ENCODE data around the gene PRPSAP1.
"Not testable (repeated sequence)": the region's sequence is repeated elsewhere in the genome, so short reads cannot be mapped to it uniquely, and the experiment has no call there.

PRPSAP1 gene

GRCh38 chr17:76272541-76273444 lies 80.9 kb downstream of the PRPSAP1 start:
- H3K27ac ChIP-seq (ENCODE audit: low read depth in 2 of 2, low read length in 2 of 2) = peak overlapping the region; percentile 76 to 86
- no peaks in the 10 kb centered on the region for H3K9me3 ChIP-seq (ENCODE audit: control insufficient read depth in 2 of 2, low read length in 2 of 2)
- H3K27me3 ChIP-seq (ENCODE audit: control insufficient read depth in 2 of 2, insufficient read depth in 2 of 2, low read length in 2 of 2) = no peaks in the 10 kb centered on the region
- H3K4me3 ChIP-seq (ENCODE audit: low read length in 2 of 2) = peak overlapping the region; percentile 65 to 68
- H3K4me1 ChIP-seq (ENCODE audit: control insufficient read depth in 2 of 2, insufficient read depth in 2 of 2, low read length in 2 of 2) = peaks cover 40 to 44% of the 10 kb centered on the region in 2 donors
- peak overlapping the region; percentile 76 to 88 for H3K9ac ChIP-seq (ENCODE audit: low read depth in 1 of 2, low read length in 2 of 2)
- peaks cover 15 to 16% of the 10 kb centered on the region in 2 donors for H3K36me3 ChIP-seq (ENCODE audit: control insufficient read depth in 2 of 2, insufficient read depth in 2 of 2, low read length in 2 of 2)

DNA sequence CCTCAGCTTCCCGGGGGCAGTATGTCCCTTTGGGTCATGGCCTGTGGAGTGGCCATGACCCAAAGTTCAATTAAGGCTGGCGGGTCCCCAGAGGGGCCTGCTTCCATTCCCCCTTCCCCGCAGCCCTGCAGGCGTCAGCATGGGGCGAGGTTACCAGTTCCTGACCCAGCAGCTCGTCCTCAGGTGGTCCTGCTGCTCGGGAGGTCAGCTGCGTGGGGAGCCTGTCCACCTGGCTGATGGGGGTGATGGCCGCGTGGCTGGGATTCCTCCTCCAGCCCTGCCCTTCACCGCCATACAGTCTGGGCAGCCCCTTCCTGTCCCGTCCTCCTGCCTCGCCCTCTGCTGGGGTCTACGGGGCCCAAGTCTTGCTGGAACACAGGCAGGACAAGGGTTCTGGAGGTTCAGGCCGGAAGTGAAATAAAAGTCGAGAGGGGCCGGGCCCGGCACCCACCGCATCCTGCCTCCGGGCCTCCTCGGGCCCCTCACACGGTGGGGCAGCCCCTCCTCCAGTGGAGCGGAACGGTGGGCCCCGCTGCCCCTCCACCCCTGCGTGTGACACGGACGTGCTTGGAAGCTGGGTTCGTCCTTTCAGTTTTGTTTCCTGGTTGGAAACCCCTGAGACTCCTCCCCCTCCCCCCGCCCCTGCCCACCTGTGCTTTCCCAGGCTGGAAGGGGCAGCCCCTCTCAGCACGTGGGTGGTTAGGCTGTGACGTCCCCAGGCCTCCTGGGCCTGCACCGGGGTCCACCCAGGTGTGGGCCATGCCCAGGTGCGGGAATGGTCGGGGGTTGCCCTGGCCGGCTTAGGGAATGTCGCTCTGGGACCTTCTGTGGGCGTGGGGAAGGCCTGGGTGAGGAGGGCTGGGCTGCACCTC lies 81.8 kb downstream of the PRPSAP1 start:
- Histone ChIP-seq H3K4me1 (ENCODE audit: control insufficient read depth in 2 of 2, insufficient read depth in 2 of 2, low read length in 2 of 2) (peaks cover 49 to 51% of the 10 kb centered on the region in 2 donors), H3K4me3 (ENCODE audit: low read length in 2 of 2) (peak overlapping the region; percentile 65 to 68), H3K27ac (ENCODE audit: low read depth in 2 of 2, low read length in 2 of 2) (peak overlapping the region; percentile 76 to 86), H3K36me3 (ENCODE audit: control insufficient read depth in 2 of 2, insufficient read depth in 2 of 2, low read length in 2 of 2) (peaks cover 16 to 18% of the 10 kb centered on the region in 2 donors), H3K9ac (ENCODE audit: low read depth in 1 of 2, low read length in 2 of 2) (peak overlapping the region; percentile 76 to 88), H3K9me3 (ENCODE audit: control insufficient read depth in 2 of 2, low read length in 2 of 2) (no peaks in the 10 kb centered on the region), H3K27me3 (ENCODE audit: control insufficient read depth in 2 of 2, insufficient read depth in 2 of 2, low read length in 2 of 2) (no peaks in the 10 kb centered on the region)

DNA sequence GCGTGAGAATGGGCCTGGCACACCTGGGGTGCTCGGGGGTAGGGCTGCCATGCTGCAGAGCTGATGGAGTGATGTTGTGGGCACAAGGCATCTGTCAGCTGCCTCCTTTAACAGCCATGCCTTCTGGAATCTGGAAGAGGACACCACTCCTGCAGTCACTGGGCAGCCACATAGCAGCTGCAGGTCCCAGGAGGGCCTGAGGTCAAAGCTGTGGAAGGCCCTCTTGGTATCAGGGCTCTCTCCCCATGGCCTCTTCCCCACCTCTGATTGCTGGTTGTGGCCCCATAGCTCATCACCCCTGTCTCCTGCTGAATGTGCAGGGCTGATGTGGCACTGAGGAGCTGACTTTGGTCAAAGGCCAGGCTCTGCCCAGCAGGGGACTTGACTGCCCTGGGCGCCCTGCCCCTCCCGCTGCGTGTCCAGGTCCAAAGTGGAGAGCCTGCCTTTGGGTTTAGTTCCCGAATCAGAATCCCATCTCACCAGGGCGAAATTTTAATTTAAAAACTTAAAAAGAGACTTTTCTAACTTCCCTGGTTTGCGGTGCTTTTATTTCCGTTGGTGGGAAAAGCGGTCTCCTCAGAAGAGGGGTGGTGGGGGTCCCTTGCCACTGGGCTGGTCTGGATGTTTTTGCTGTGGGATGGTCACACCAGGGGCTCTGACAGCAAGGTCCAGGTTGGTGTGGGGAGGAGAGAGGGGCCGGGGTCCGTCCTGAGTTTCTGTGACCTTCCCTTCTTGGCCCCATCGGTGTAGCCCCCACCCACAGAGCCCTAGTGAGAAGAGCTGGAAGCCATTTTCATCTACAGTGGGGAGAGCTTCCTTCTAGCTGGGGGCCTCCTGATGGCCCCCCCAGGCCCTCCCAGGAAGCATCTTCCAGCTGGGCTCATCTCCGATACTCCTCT lies 82.7 kb downstream of the PRPSAP1 start:
- H3K27me3 ChIP-seq (ENCODE audit: control insufficient read depth in 2 of 2, insufficient read depth in 2 of 2, low read length in 2 of 2) = no peaks in the 10 kb centered on the region
- peaks cover 54 to 59% of the 10 kb centered on the region in 2 donors for H3K4me1 ChIP-seq (ENCODE audit: control insufficient read depth in 2 of 2, insufficient read depth in 2 of 2, low read length in 2 of 2)
- peak overlapping the region; percentile 65 to 68 for H3K4me3 ChIP-seq (ENCODE audit: low read length in 2 of 2)
- H3K36me3 ChIP-seq (ENCODE audit: control insufficient read depth in 2 of 2, insufficient read depth in 2 of 2, low read length in 2 of 2) = peaks cover 16 to 18% of the 10 kb centered on the region in 2 donors
- peak overlapping the region; percentile 76 to 88 for H3K9ac ChIP-seq (ENCODE audit: low read depth in 1 of 2, low read length in 2 of 2)
- peak overlapping the region; percentile 76 to 86 for H3K27ac ChIP-seq (ENCODE audit: low read depth in 2 of 2, low read length in 2 of 2)
- no peaks in the 10 kb centered on the region for H3K9me3 ChIP-seq (ENCODE audit: control insufficient read depth in 2 of 2, low read length in 2 of 2)

DNA sequence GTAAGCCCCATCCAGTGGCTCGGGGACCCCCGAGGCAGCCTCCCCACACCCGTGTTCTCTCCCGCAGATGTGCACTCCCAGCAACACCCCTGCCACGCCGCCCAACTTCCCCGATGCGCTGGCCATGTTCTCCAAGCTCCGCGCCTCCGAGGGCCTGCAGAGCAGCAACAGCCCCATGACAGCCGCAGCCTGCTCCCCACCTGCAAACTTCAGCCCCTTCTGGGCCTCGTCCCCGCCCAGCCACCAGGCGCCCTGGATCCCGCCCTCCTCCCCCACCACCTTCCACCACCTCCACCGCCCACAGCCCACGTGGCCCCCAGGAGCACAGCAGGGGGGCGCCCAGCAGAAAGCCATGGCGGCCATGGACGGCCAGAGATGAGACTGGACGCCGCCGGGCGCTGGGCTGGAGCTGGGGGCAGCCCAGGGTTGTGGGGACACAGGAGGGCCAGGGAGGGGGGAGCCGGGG lies 83.6 kb downstream of the PRPSAP1 start:
- Histone ChIP-seq H3K4me3 (ENCODE audit: low read length in 2 of 2) (no peak overlapping the region), H3K36me3 (ENCODE audit: control insufficient read depth in 2 of 2, insufficient read depth in 2 of 2, low read length in 2 of 2) (peaks cover 16 to 18% of the 10 kb centered on the region in 2 donors), H3K9ac (ENCODE audit: low read depth in 1 of 2, low read length in 2 of 2) (no peak overlapping the region), H3K9me3 (ENCODE audit: control insufficient read depth in 2 of 2, low read length in 2 of 2) (no peaks in the 10 kb centered on the region), H3K27me3 (ENCODE audit: control insufficient read depth in 2 of 2, insufficient read depth in 2 of 2, low read length in 2 of 2) (no peaks in the 10 kb centered on the region), H3K4me1 (ENCODE audit: control insufficient read depth in 2 of 2, insufficient read depth in 2 of 2, low read length in 2 of 2) (peaks cover 54 to 59% of the 10 kb centered on the region in 2 donors), H3K27ac (ENCODE audit: low read depth in 2 of 2, low read length in 2 of 2) (no peak overlapping the region)

DNA sequence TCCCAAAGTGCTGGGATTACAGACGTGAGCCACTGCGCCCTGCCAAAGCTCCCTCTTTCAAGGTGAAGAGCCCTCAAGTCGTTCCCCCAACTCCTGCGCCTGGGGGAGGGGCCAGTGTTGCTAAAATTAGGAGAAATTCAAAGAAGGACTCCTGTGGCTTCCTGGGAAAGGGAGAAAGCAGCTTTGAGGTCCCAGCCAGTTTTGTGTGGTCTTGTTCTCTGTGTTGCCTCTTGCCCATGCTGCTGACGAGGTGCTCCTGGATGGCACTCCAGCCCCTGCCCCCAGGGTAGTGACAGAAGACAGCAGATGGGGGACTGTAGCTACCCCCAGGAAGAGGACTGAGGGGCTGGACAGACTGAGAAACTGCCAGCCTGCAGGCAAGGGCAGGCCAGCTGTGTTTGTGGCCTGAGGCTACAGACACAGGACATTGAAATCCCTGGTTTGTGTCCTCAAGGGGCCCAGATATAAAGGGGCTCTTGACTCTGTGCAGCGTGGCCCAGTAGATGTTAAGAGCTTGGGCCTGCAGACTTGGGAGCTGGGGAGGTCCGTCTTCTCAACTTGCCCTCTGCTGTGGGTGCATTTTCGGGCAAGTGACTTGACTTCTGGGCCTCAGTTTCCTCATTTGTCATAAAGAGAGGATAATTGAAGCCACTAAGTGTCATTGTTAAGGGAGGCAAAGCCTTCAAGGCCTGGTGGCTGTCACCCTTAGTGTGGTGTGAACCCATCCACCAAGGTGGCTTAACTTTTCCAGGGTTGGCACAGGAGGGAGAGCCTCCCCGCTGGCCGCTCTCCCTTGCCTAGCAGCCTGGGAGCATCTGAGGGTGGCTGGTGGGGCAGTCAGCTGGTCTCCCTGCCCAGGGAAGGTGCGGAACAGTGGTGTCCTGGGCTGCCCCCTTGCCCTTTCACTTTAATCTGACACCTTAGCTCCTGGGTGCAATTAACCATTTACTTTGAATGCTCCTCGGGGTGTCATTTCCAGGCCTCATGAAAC lies 84.4 kb downstream of the PRPSAP1 start:
- Histone ChIP-seq H3K27ac (ENCODE audit: low read depth in 2 of 2, low read length in 2 of 2) (peak overlapping the region in 1 of 2 donors; percentile 85), H3K9me3 (ENCODE audit: control insufficient read depth in 2 of 2, low read length in 2 of 2) (no peaks in the 10 kb centered on the region), H3K4me1 (ENCODE audit: control insufficient read depth in 2 of 2, insufficient read depth in 2 of 2, low read length in 2 of 2) (peaks cover 58 to 63% of the 10 kb centered on the region in 2 donors), H3K4me3 (ENCODE audit: low read length in 2 of 2) (peak overlapping the region in 1 of 2 donors; percentile 37), H3K27me3 (ENCODE audit: control insufficient read depth in 2 of 2, insufficient read depth in 2 of 2, low read length in 2 of 2) (no peaks in the 10 kb centered on the region), H3K36me3 (ENCODE audit: control insufficient read depth in 2 of 2, insufficient read depth in 2 of 2, low read length in 2 of 2) (peaks cover 16 to 18% of the 10 kb centered on the region in 2 donors), H3K9ac (ENCODE audit: low read depth in 1 of 2, low read length in 2 of 2) (peak overlapping the region in 1 of 2 donors; percentile 23)

DNA sequence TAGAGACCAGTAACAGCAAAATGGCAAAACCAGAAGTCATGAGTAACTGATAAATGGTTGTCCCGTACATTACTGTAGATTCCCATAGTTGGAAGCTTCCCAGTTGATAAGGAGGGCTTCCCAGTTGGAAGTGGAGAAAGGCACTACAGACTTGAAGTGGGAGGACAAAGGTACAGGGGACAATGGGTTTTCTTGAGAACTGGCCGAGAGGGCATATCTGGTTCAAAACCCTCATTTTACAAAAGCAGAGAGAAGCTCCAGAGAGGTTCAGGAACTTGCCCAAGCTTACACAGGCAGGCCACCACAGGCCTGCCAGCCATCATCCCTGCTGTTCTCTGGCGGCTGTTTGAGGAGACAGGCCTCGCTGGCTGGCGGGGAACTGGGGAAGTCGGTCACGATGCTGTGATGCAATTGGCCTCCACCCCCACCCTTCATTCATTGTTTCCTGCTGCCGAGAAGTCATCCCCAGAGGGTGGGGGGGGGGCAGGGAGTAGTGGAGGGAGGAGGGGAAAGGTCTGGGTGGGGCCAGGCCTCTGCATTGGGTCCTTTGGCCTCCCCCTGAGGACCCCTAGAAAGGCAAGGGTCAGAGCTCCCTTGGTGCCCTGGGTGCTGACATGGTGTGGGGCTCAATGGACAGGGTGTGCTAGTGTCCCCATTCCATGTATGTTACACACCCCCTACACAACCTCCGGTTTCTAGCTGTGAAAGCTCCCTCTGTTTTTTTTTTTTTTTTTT lies 85.5 kb downstream of the PRPSAP1 start:
- peak overlapping the region; percentile 57 to 85 for H3K27ac ChIP-seq (ENCODE audit: low read depth in 2 of 2, low read length in 2 of 2)
- peaks cover 69 to 72% of the 10 kb centered on the region in 2 donors for H3K4me1 ChIP-seq (ENCODE audit: control insufficient read depth in 2 of 2, insufficient read depth in 2 of 2, low read length in 2 of 2)
- H3K4me3 ChIP-seq (ENCODE audit: low read length in 2 of 2) = peak overlapping the region; percentile 36 to 50

GRCh38 chr17:76267581-76268001 lies 86.1 kb downstream of the PRPSAP1 start:
- H3K9me3 ChIP-seq (ENCODE audit: control insufficient read depth in 2 of 2, low read length in 2 of 2); H3K27me3 ChIP-seq (ENCODE audit: control insufficient read depth in 2 of 2, insufficient read depth in 2 of 2, low read length in 2 of 2): not testable (repeated sequence)
- peak overlapping the region; percentile 57 to 85 for H3K27ac ChIP-seq (ENCODE audit: low read depth in 2 of 2, low read length in 2 of 2)
- peak overlapping the region; percentile 43 to 85 for H3K9ac ChIP-seq (ENCODE audit: low read depth in 1 of 2, low read length in 2 of 2)
- peaks cover 72% of the 10 kb centered on the region in 2 donors for H3K4me1 ChIP-seq (ENCODE audit: control insufficient read depth in 2 of 2, insufficient read depth in 2 of 2, low read length in 2 of 2)
- H3K4me3 ChIP-seq (ENCODE audit: low read length in 2 of 2) = peak overlapping the region in 1 of 2 donors; percentile 50
- H3K36me3 ChIP-seq (ENCODE audit: control insufficient read depth in 2 of 2, insufficient read depth in 2 of 2, low read length in 2 of 2) = peaks cover 16 to 18% of the 10 kb centered on the region in 2 donors

More for the DNA sequence above, 85.5 kb downstream of the PRPSAP1 start:
- H3K9ac ChIP-seq (ENCODE audit: low read depth in 1 of 2, low read length in 2 of 2) = peak overlapping the region; percentile 38 to 43
- no peaks in the 10 kb centered on the region for H3K9me3 ChIP-seq (ENCODE audit: control insufficient read depth in 2 of 2, low read length in 2 of 2)
- peaks cover 16 to 18% of the 10 kb centered on the region in 2 donors for H3K36me3 ChIP-seq (ENCODE audit: control insufficient read depth in 2 of 2, insufficient read depth in 2 of 2, low read length in 2 of 2)
- no peaks in the 10 kb centered on the region for H3K27me3 ChIP-seq (ENCODE audit: control insufficient read depth in 2 of 2, insufficient read depth in 2 of 2, low read length in 2 of 2)

GRCh38 chr17:76267051-76267576 lies 86.6 kb downstream of the PRPSAP1 start:
- H3K9me3 ChIP-seq (ENCODE audit: control insufficient read depth in 2 of 2, low read length in 2 of 2) = no peaks in the 10 kb centered on the region
- H3K27me3 ChIP-seq (ENCODE audit: control insufficient read depth in 2 of 2, insufficient read depth in 2 of 2, low read length in 2 of 2) = no peaks in the 10 kb centered on the region
- peaks cover 72% of the 10 kb centered on the region in 2 donors for H3K4me1 ChIP-seq (ENCODE audit: control insufficient read depth in 2 of 2, insufficient read depth in 2 of 2, low read length in 2 of 2)
- H3K9ac ChIP-seq (ENCODE audit: low read depth in 1 of 2, low read length in 2 of 2) = peak overlapping the region; percentile 85 to 86
- H3K4me3 ChIP-seq (ENCODE audit: low read length in 2 of 2) = peak overlapping the region; percentile 60 to 89
- H3K27ac ChIP-seq (ENCODE audit: low read depth in 2 of 2, low read length in 2 of 2) = peak overlapping the region; percentile 89 to 93
- peaks cover 16 to 18% of the 10 kb centered on the region in 2 donors for H3K36me3 ChIP-seq (ENCODE audit: control insufficient read depth in 2 of 2, insufficient read depth in 2 of 2, low read length in 2 of 2)
